Natural killer cell (primary cell): Measurements from ENCODE around the gene CDH11. TPM values are rescaled to one million over a fixed set of nuclear protein-coding genes. Genes with fewer than 3 reads are reported as not detected.

Experiments used
- ATAC-seq, 3 donors: fragments of 150-1000 bp in 2 of 3; fragments of 200-7000 bp in 1 of 3; cut with Tn5 transposase; 1 replicate in 1 of 3; 2 replicates in 2 of 3; pipeline ENCODE4 v1.10.0; 2021; ENCODE audit warnings: mild to moderate bottlenecking in 2 of 3, moderate library complexity in 2 of 3
- DNase-seq, 2 donors: peaks; one replicate each; pipeline versions ENCODE4 v3.0.0 to v3.0.0-alpha.2; 2013 to 2021; ENCODE audit warnings: mixed read lengths in 1 of 2
- H3K27ac ChIP-seq: one replicate; pipeline ENCODE4 v1.5.1; 2013; ENCODE audit warnings: mild to moderate bottlenecking, low read length
- H3K27me3 ChIP-seq: one replicate; pipeline ENCODE4 v1.6.1; 2013; ENCODE audit warnings: low read length; ENCODE audit not compliant: control insufficient read depth, insufficient read depth
- H3K36me3 ChIP-seq: one replicate; pipeline ENCODE4 v1.6.1; 2013; ENCODE audit warnings: low read length; ENCODE audit not compliant: control insufficient read depth, insufficient read depth
- H3K4me1 ChIP-seq: one replicate; pipeline ENCODE4 v1.6.1; 2013; ENCODE audit warnings: low read length; ENCODE audit not compliant: control insufficient read depth, insufficient read depth
- H3K4me3 ChIP-seq: one replicate; pipeline ENCODE4 v1.5.1; 2013; ENCODE audit warnings: low read length
- H3K9me3 ChIP-seq: one replicate; pipeline ENCODE4 v1.6.1; 2013; ENCODE audit warnings: low read length; ENCODE audit not compliant: control insufficient read depth, insufficient read depth
- H3K27ac Mint-ChIP-seq, 2 donors: one replicate each; pipeline ENCODE4 v1.8.0; 2022; ENCODE audit warnings: mild to moderate bottlenecking in 2 of 2, mixed read lengths in 2 of 2, moderate library complexity in 1 of 2
- H3K27me3 Mint-ChIP-seq, 2 donors: one replicate each; pipeline ENCODE4 v1.8.0; 2022; ENCODE audit warnings: low read depth in 2 of 2, mixed read lengths in 2 of 2
- H3K36me3 Mint-ChIP-seq: one replicate; pipeline ENCODE4 v1.8.0; 2022; ENCODE audit warnings: mixed read lengths
- H3K4me1 Mint-ChIP-seq, 2 donors: one replicate each; pipeline ENCODE4 v1.8.0; 2022; ENCODE audit warnings: mixed read lengths in 2 of 2
- H3K4me3 Mint-ChIP-seq: one replicate; pipeline ENCODE4 v1.8.0; 2022; ENCODE audit warnings: mild to moderate bottlenecking, moderate library complexity, mixed read lengths
- H3K9me3 Mint-ChIP-seq, 2 donors: one replicate each; pipeline ENCODE4 v1.8.0; 2022; ENCODE audit warnings: mixed read lengths in 2 of 2
- CTCF ChIP-seq: fragments of 200-600 bp; IDR thresholded peaks from one replicate; pipeline ENCODE4 v1.8.0; 2022; ENCODE audit warnings: antibody characterized with exemption
- WGBS: methylation state at CpG from one replicate; pipeline ENCODE4 v1.1.7; 2013; ENCODE audit warnings: missing lambda C conversion rate; ENCODE audit not compliant: insufficient coverage; 5-methylcytosine and 5-hydroxymethylcytosine counted together
- intact Hi-C: fragments of 100-400 bp; cut with micrococcal nuclease; formaldehyde crosslinking; loops from one replicate; pipeline ENCODE4 v1.14.2; 2022
- total RNA-seq, 4 donors: library from RNA; stranded (reverse); fragments of 120-200 nt in 1 of 4; gene quantifications; one replicate each; pipeline versions ENCODE4 v1.2.3 to v1.2.4, GENCODE V29; 2013 to 2022

The CDH11 gene
- total RNA-seq, 3 donors from 2014 or later (not counting 1 experiment from before 2014, with no cell fraction given) = not detected

GRCh38 chr16:65083164-65083857 lies 38.6 kb downstream of the CDH11 start:
- Mint-ChIP-seq H3K27ac (no peak overlapping the region), H3K4me1 (no peaks in the 10 kb centered on the region), H3K9me3 (peaks cover 0 to under 1% of the 10 kb centered on the region in 2 donors), H3K27me3 (no peaks in the 10 kb centered on the region), H3K36me3 (no peaks in the 10 kb centered on the region), H3K4me3 (no peak overlapping the region)
- no peak for TF ChIP-seq CTCF
- Histone ChIP-seq H3K27me3 (no peaks in the 10 kb centered on the region), H3K36me3 (no peaks in the 10 kb centered on the region), H3K4me1 (no peaks in the 10 kb centered on the region), H3K4me3 (no peak overlapping the region), H3K9me3 (no peaks in the 10 kb centered on the region), H3K27ac (no peak overlapping the region)
- ATAC-seq (no peak), DNase-seq (no peak)
- intact Hi-C loops = no loop called here
- WGBS = 47% methylated on average over 2 of the region's 2 CpGs

- Mint-ChIP-seq H3K27me3 (no peaks in the 10 kb centered on the region), H3K36me3 (no peaks in the 10 kb centered on the region), H3K27ac (no peak overlapping the region), H3K9me3 (peaks cover 0 to 2% of the 10 kb centered on the region in 2 donors), H3K4me3 (no peak overlapping the region), H3K4me1 (no peaks in the 10 kb centered on the region)
- Histone ChIP-seq H3K9me3 (no peaks in the 10 kb centered on the region), H3K4me1 (no peaks in the 10 kb centered on the region), H3K36me3 (no peaks in the 10 kb centered on the region), H3K27ac (no peak overlapping the region), H3K4me3 (no peak overlapping the region), H3K27me3 (no peaks in the 10 kb centered on the region)
- WGBS = 90% methylated on average over 2 of the region's 2 CpGs
- no peak for ATAC-seq
- TF ChIP-seq CTCF = no peak
- DNase-seq = no peak
- intact Hi-C loops = no loop called here
Observed at GRCh38 chr16:65079549-65079948, 42.3 kb downstream of the CDH11 start.

GRCh38 chr16:65077181-65077580 lies 44.7 kb downstream of the CDH11 start:
- no peak overlapping the region for H3K27ac Mint-ChIP-seq
- H3K27ac ChIP-seq = no peak overlapping the region
- DNase-seq (no peak), ATAC-seq (no peak)
- no peak overlapping the region for H3K4me3 Mint-ChIP-seq
- H3K9me3 Mint-ChIP-seq = peaks cover 0 to 2% of the 10 kb centered on the region in 2 donors
- no peaks in the 10 kb centered on the region for H3K4me1 Mint-ChIP-seq
- no peaks in the 10 kb centered on the region for H3K9me3 ChIP-seq
- H3K36me3 ChIP-seq = no peaks in the 10 kb centered on the region
- no peaks in the 10 kb centered on the region for H3K4me1 ChIP-seq
- H3K27me3 ChIP-seq = no peaks in the 10 kb centered on the region
- no peak overlapping the region for H3K4me3 ChIP-seq
- no peaks in the 10 kb centered on the region for H3K27me3 Mint-ChIP-seq
- no peaks in the 10 kb centered on the region for H3K36me3 Mint-ChIP-seq
- WGBS = 100% methylated on average over 1 of the region's 1 CpG
- intact Hi-C loops = no loop called here
- no peak for TF ChIP-seq CTCF

- Mint-ChIP-seq H3K4me1 (no peaks in the 10 kb centered on the region), H3K4me3 (no peak overlapping the region), H3K27me3 (no peaks in the 10 kb centered on the region), H3K9me3 (peaks cover 0 to 4% of the 10 kb centered on the region in 2 donors), H3K36me3 (no peaks in the 10 kb centered on the region), H3K27ac (no peak overlapping the region)
- no peaks in the 10 kb centered on the region for H3K36me3 ChIP-seq
- WGBS = 81% methylated on average over 2 of the region's 2 CpGs
- H3K4me3 ChIP-seq = no peak overlapping the region
- ATAC-seq = no peak
- no peaks in the 10 kb centered on the region for H3K9me3 ChIP-seq
- no peak overlapping the region for H3K27ac ChIP-seq
- no peaks in the 10 kb centered on the region for H3K4me1 ChIP-seq
- no peaks in the 10 kb centered on the region for H3K27me3 ChIP-seq
- intact Hi-C loops = no loop called here
- no peak for DNase-seq
- TF ChIP-seq CTCF = no peak
Observed at GRCh38 chr16:65075877-65076276, 46.0 kb downstream of the CDH11 start.
